Measurements from ENCODE around the gene GLOD4.

GRCh38 chr17:774313-774584 is 7.8 kb downstream of the GLOD4 start:
- no peak for TF ChIP-seq ZBTB11 (CRISPR knock-in tag; IDR thresholded peaks at IDR 0.05)
- no peak for TF ChIP-seq EZH2 (IDR thresholded peaks at IDR 0.05; ENCODE audit: borderline replicate concordance, control insufficient read depth, low read depth, low read length)
- TF ChIP-seq POLR2AphosphoS5 (IDR thresholded peaks at IDR 0.05; ENCODE audit: low read length): no peak
- no peak for TF ChIP-seq CTCF (IDR thresholded peaks at IDR 0.05 in 2 of 3, conservative IDR thresholded peaks at IDR 0.05 in 1 of 3; ENCODE audit: control insufficient read depth in 2 of 3, extremely low read depth in 1 of 3, insufficient read depth in 1 of 3, low read depth in 3 of 3, low read length in 3 of 3)
- no peak for TF ChIP-seq TARDBP (IDR thresholded peaks at IDR 0.05; ENCODE audit: borderline replicate concordance)
- no peak for TF ChIP-seq BCLAF1 (IDR thresholded peaks at IDR 0.05)
- TF ChIP-seq SP1 (IDR thresholded peaks at IDR 0.05; ENCODE audit: low read depth, low read length): no peak
- no peak for TF ChIP-seq USF1 (IDR thresholded peaks at IDR 0.05; ENCODE audit: borderline replicate concordance, extremely low read length, insufficient read depth, low read depth, low read length)
- TF ChIP-seq NKRF (conservative IDR thresholded peaks at IDR 0.05): no peak
- TF ChIP-seq GATAD2B (conservative IDR thresholded peaks at IDR 0.05; ENCODE audit: low read depth): no peak
- no peak for TF ChIP-seq YY1 (IDR thresholded peaks at IDR 0.05; ENCODE audit: low read depth, low read length)
- TF ChIP-seq CREM (IDR thresholded peaks at IDR 0.05; ENCODE audit: low read depth): no peak
- TF ChIP-seq REST (IDR thresholded peaks at IDR 0.05; ENCODE audit: low read depth, low read length): no peak

All from GM12878 (cell line).